NT2/D1 (cell line): Measurements from ENCODE around the gene FBXL12.

ENCODE experiments used
- YY1 ChIP-seq: IDR thresholded peaks from 2 replicates; pipeline ENCODE4 v1.6.1; 2011; ENCODE audit not compliant: insufficient read length, insufficient read depth
- ZNF274 ChIP-seq: IDR thresholded peaks from 2 replicates; pipeline ENCODE4 v1.6.1; 2011; ENCODE audit warnings: mild to moderate bottlenecking, low read depth, low read length

- no peak for TF ChIP-seq ZNF274
- no peak for TF ChIP-seq YY1
Observed at GRCh38 chr19:9834307-9834725, 15.4 kb upstream of the FBXL12 start.
